Measurements from ENCODE around the gene NUP210L. TPM values are rescaled to one million over a fixed set of nuclear protein-coding genes. Genes with fewer than 3 reads are reported as not detected.

NUP210L gene
- total and polyA plus RNA-seq, 2 of the 13 experiments (the other 11 are each of a cell fraction or from before 2014, with no cell fraction given): not detected

- intact Hi-C loops (cut with micrococcal nuclease; ENCODE audit: unreplicated experiment): no loop called here
- no peak for ATAC-seq
- no peak for TF ChIP-seq JARID2 (CRISPR knock-in tag; IDR thresholded peaks at IDR 0.05; ENCODE audit: insufficient replicate concordance)
- no peak for TF ChIP-seq KDM5A (IDR thresholded peaks at IDR 0.05; ENCODE audit: borderline replicate concordance, low read length)
- TF ChIP-seq NPAS2 (CRISPR knock-in tag; IDR thresholded peaks at IDR 0.05; ENCODE audit: borderline replicate concordance): no peak
- no peak for TF ChIP-seq ZUFSP (CRISPR knock-in tag; IDR thresholded peaks at IDR 0.05; ENCODE audit: borderline replicate concordance)
- TF ChIP-seq ZNF260 (CRISPR knock-in tag; IDR thresholded peaks at IDR 0.05; ENCODE audit: borderline replicate concordance, low read depth): no peak
- TF ChIP-seq SMC3 (IDR thresholded peaks at IDR 0.05; ENCODE audit: low read length): no peak
- no peak for TF ChIP-seq TEAD3 (CRISPR knock-in tag; optimal IDR thresholded peaks at IDR 0.05; ENCODE audit: borderline replicate concordance)
- TF ChIP-seq E2F5 (CRISPR knock-in tag; conservative IDR thresholded peaks at IDR 0.05): no peak
- no peak for TF ChIP-seq STAT6 (CRISPR knock-in tag; IDR thresholded peaks at IDR 0.05; ENCODE audit: borderline replicate concordance)
- TF ChIP-seq ZNF672 (CRISPR knock-in tag; IDR thresholded peaks at IDR 0.05): no peak
- TF ChIP-seq, protein P1, sequence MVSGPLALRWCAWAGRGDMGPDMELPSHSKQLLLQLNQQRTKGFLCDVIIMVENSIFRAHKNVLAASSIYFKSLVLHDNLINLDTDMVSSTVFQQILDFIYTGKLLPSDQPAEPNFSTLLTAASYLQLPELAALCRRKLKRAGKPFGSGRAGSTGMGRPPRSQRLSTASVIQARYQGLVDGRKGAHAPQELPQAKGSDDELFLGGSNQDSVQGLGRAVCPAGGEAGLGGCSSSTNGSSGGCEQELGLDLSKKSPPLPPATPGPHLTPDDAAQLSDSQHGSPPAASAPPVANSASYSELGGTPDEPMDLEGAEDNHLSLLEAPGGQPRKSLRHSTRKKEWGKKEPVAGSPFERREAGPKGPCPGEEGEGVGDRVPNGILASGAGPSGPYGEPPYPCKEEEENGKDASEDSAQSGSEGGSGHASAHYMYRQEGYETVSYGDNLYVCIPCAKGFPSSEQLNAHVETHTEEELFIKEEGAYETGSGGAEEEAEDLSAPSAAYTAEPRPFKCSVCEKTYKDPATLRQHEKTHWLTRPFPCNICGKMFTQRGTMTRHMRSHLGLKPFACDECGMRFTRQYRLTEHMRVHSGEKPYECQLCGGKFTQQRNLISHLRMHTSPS (CRISPR knock-in tag; IDR thresholded peaks at IDR 0.05; ENCODE audit: low read depth): no peak
- no peak for TF ChIP-seq ZFP90 (CRISPR knock-in tag; IDR thresholded peaks at IDR 0.05; ENCODE audit: borderline replicate concordance)
- no peak for TF ChIP-seq ZNF292 (CRISPR knock-in tag; IDR thresholded peaks at IDR 0.05; ENCODE audit: borderline replicate concordance, low read depth)
- TF ChIP-seq SIX4 (CRISPR knock-in tag; IDR thresholded peaks at IDR 0.05): no peak
- TF ChIP-seq ZEB1 (IDR thresholded peaks at IDR 0.05; ENCODE audit: insufficient replicate concordance, low read depth): no peak
- no peak for TF ChIP-seq ZNF160 (CRISPR knock-in tag; IDR thresholded peaks at IDR 0.05)
- TF ChIP-seq ARNTL (CRISPR knock-in tag; IDR thresholded peaks at IDR 0.05): no peak
- TF ChIP-seq ISX (CRISPR knock-in tag; conservative IDR thresholded peaks at IDR 0.05): no peak
These were observed 21.6 kb downstream of the NUP210L start for GRCh38 chr1:154133256-154133655.

More at GRCh38 chr1:154133256-154133655, 21.6 kb downstream of the NUP210L start:
- Histone ChIP-seq H3K27me3 (ENCODE audit: control insufficient read depth in 1 of 2, insufficient read depth in 2 of 2, low read length in 2 of 2) (no peaks in the 10 kb centered on the region), H3K4me1 (ENCODE audit: insufficient read depth, low read length) (no peaks in the 10 kb centered on the region), H2AFZ (ENCODE audit: low read length) (no peak overlapping the region), H3K27ac (ENCODE audit: extremely low read length, insufficient read depth, low read length) (no peak overlapping the region), H3K4me2 (ENCODE audit: low read depth, low read length) (no peak overlapping the region), H3K4me3 (replicated peaks in 1 of 3; ENCODE audit: insufficient read depth in 1 of 3, low read depth in 2 of 3, low read length in 3 of 3) (no peak overlapping the region), H4K20me1 (ENCODE audit: insufficient read depth, low read length) (no peaks in the 10 kb centered on the region), H3K9ac (ENCODE audit: insufficient read depth, low read depth, low read length) (no peak overlapping the region), H3K9me3 (ENCODE audit: low read length) (no peaks in the 10 kb centered on the region), H3K36me3 (replicated peaks in 1 of 2; ENCODE audit: control insufficient read depth in 1 of 2, insufficient read depth in 2 of 2, low read length in 2 of 2) (no peaks in the 10 kb centered on the region), H3K79me2 (ENCODE audit: insufficient read depth, low read length) (no peaks in the 10 kb centered on the region)
- ChIA-PET CTCF (ENCODE audit: low intra/inter-chr PET ratio, low total read pairs) (no interaction called here), POLR2A (no interaction called here)
- no TSS peak for BruUV-seq (replicated peaks)
- FAIRE-seq: no peak
- DNase-seq (ENCODE audit: low spot score): no peak
- in situ Hi-C loops (cut with HindIII; ENCODE audit: extremely low pct_ligation_motif_present, low pct_unique_long_range_greater_than_20kb): no loop called here
- WGBS (ENCODE audit: low lambda C conversion rate): 57% methylated on average over 2 of the region's 2 CpGs

Data from HepG2 (cell line).